ENCODE data around the gene TRERF1.
A peak's percentile ranks its signal among the peaks of the same experiment; 100 is the strongest.

Gene TRERF1

DNA sequence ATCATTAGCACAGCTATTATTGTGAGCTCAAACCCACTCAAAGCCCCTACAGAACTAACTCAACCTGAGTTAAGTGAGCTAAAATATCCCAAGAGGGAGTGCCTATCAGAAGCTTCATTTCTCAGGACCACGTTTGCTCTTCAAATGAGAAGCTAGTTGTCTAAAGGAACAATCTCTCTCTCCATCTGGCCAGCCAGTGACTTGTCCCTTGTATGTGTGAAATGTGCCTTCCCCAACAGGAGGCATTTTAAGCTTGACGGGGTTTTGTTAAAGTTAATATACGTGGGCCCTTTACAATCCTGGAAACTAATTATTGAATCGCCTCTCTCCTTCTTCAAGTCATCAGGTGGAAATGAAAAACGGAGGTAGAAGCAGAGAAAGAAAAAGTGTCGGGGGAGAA is 62.0 kb downstream of the TRERF1 start:
- H4K20me1 ChIP-seq (ENCODE audit: insufficient read depth, low read length), result no peaks in the 10 kb centered on the region
- H3K4me3 ChIP-seq (ENCODE audit: low read length), result no peak overlapping the region
- H2AFZ ChIP-seq (ENCODE audit: low read length), result no peak overlapping the region
- H3K4me2 ChIP-seq (ENCODE audit: low read depth, low read length), result no peak overlapping the region
- H3K9ac ChIP-seq (ENCODE audit: low read length), result no peak overlapping the region
- H3K36me3 ChIP-seq (replicated peaks; ENCODE audit: insufficient read depth, low read length), result no peaks in the 10 kb centered on the region
- H3K27me3 ChIP-seq (replicated peaks; ENCODE audit: insufficient read depth, low read length), result no peaks in the 10 kb centered on the region
- peaks cover 7% of the 10 kb centered on the region for H3F3A ChIP-seq (ENCODE audit: insufficient read depth, low read length)
- TF ChIP-seq EZH2phosphoT487 (IDR thresholded peaks at IDR 0.05; ENCODE audit: low read length), result no peak
- TF ChIP-seq EZH2 (optimal IDR thresholded peaks at IDR 0.05; ENCODE audit: low read depth, low read length), result no peak
- no peak for DNase-seq
- peaks cover 51% of the 10 kb centered on the region for H3K79me2 ChIP-seq (ENCODE audit: low read length)
- no peak overlapping the region for H3K27ac ChIP-seq (ENCODE audit: low read length)
- no peaks in the 10 kb centered on the region for H3K9me3 ChIP-seq (replicated peaks; ENCODE audit: insufficient read depth, low read length)
- H3K4me1 ChIP-seq (ENCODE audit: low read length), result peaks cover 17% of the 10 kb centered on the region; the same call in 1 of the 2 replicates
- H3K9me2 ChIP-seq (replicated peaks; ENCODE audit: insufficient read depth, low read length), result no peaks in the 10 kb centered on the region

DNA sequence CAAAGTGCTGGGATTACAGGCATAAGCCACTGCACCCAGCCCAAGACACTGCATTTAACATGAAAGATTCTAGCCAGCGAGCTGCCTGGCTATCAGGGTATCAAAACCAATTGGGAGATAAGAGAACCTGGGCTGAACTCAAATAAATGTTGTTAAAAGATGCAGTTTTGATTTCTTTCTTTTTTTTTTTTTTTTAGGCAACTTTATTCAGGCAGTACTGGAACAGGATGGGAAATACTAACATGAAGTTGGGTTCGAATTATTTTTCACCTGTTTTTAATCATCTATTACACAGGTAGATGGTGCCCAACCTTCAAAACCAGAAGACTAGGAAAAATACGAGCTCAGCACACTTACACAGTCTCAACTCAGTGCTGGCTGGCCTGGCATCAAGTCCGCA is 63.7 kb downstream of the TRERF1 start:
- Histone ChIP-seq H3K79me2 (ENCODE audit: low read length) (peaks cover 51% of the 10 kb centered on the region), H3K36me3 (replicated peaks; ENCODE audit: insufficient read depth, low read length) (no peaks in the 10 kb centered on the region), H3K9me2 (replicated peaks; ENCODE audit: insufficient read depth, low read length) (no peaks in the 10 kb centered on the region), H3K9me3 (replicated peaks; ENCODE audit: insufficient read depth, low read length) (no peaks in the 10 kb centered on the region), H4K20me1 (ENCODE audit: insufficient read depth, low read length) (no peaks in the 10 kb centered on the region), H3K27me3 (replicated peaks; ENCODE audit: insufficient read depth, low read length) (no peaks in the 10 kb centered on the region), H3K9ac (ENCODE audit: low read length) (no peak overlapping the region), H3K4me1 (ENCODE audit: low read length) (peaks cover 17% of the 10 kb centered on the region; the same call in 1 of the 2 replicates), H3K27ac (ENCODE audit: low read length) (no peak overlapping the region), H2AFZ (ENCODE audit: low read length) (no peak overlapping the region), H3F3A (ENCODE audit: insufficient read depth, low read length) (peaks cover 7% of the 10 kb centered on the region), H3K4me3 (ENCODE audit: low read length) (no peak overlapping the region), H3K4me2 (ENCODE audit: low read depth, low read length) (no peak overlapping the region)
- TF ChIP-seq EZH2phosphoT487 (IDR thresholded peaks at IDR 0.05; ENCODE audit: low read length) (no peak), EZH2 (optimal IDR thresholded peaks at IDR 0.05; ENCODE audit: low read depth, low read length) (no peak)
- TF ChIP-seq, protein P1, sequence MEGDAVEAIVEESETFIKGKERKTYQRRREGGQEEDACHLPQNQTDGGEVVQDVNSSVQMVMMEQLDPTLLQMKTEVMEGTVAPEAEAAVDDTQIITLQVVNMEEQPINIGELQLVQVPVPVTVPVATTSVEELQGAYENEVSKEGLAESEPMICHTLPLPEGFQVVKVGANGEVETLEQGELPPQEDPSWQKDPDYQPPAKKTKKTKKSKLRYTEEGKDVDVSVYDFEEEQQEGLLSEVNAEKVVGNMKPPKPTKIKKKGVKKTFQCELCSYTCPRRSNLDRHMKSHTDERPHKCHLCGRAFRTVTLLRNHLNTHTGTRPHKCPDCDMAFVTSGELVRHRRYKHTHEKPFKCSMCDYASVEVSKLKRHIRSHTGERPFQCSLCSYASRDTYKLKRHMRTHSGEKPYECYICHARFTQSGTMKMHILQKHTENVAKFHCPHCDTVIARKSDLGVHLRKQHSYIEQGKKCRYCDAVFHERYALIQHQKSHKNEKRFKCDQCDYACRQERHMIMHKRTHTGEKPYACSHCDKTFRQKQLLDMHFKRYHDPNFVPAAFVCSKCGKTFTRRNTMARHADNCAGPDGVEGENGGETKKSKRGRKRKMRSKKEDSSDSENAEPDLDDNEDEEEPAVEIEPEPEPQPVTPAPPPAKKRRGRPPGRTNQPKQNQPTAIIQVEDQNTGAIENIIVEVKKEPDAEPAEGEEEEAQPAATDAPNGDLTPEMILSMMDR (IDR thresholded peaks at IDR 0.05; ENCODE audit: low read length), result no peak
- DNase-seq, result no peak

- Histone ChIP-seq H3K9ac (ENCODE audit: low read length) (no peak overlapping the region), H3K27ac (ENCODE audit: low read length) (no peak overlapping the region), H3K4me1 (ENCODE audit: low read length) (peaks cover 17% of the 10 kb centered on the region; the same call in 1 of the 2 replicates), H3K4me3 (ENCODE audit: low read length) (no peak overlapping the region), H3K79me2 (ENCODE audit: low read length) (peaks cover 44% of the 10 kb centered on the region), H3K36me3 (replicated peaks; ENCODE audit: insufficient read depth, low read length) (no peaks in the 10 kb centered on the region), H3F3A (ENCODE audit: insufficient read depth, low read length) (peaks cover 7% of the 10 kb centered on the region), H3K9me2 (replicated peaks; ENCODE audit: insufficient read depth, low read length) (no peaks in the 10 kb centered on the region), H3K9me3 (replicated peaks; ENCODE audit: insufficient read depth, low read length) (no peaks in the 10 kb centered on the region), H3K4me2 (ENCODE audit: low read depth, low read length) (no peak overlapping the region), H2AFZ (ENCODE audit: low read length) (no peak overlapping the region), H4K20me1 (ENCODE audit: insufficient read depth, low read length) (no peaks in the 10 kb centered on the region), H3K27me3 (replicated peaks; ENCODE audit: insufficient read depth, low read length) (no peaks in the 10 kb centered on the region)
- TF ChIP-seq EZH2 (optimal IDR thresholded peaks at IDR 0.05; ENCODE audit: low read depth, low read length), result no peak
- TF ChIP-seq, protein P1 (IDR thresholded peaks at IDR 0.05; ENCODE audit: low read length), result no peak
- TF ChIP-seq EZH2phosphoT487 (IDR thresholded peaks at IDR 0.05; ENCODE audit: low read length), result no peak
- DNase-seq, result no peak
These were observed 64.4 kb downstream of the TRERF1 start for GRCh38 chr6:42387336-42387735.

DNA sequence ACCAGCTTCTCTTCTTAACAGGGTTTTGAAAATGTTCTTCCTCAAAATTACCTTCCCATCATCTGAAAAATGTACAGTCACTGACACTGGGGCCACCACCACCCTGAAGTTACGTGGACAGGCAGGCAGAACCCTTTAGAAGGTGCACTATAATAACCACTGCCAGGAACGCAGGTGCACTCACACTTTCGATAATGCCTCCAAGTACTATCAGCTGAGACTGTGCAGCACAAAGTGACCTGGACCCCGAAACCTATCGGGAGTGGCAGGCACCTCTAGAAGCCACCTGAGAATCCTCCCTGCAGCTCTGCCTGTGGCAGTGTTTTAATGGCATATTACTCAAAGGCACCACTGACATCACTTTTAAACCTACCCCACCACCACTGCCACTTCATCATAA is 66.4 kb downstream of the TRERF1 start:
- DNase-seq, result peak; percentile 83
- peaks cover 26% of the 10 kb centered on the region for H3K79me2 ChIP-seq (ENCODE audit: low read length)
- H3K27me3 ChIP-seq (replicated peaks; ENCODE audit: insufficient read depth, low read length), result no peaks in the 10 kb centered on the region

More for the DNA sequence above, 66.4 kb downstream of the TRERF1 start:
- H3K9me3 ChIP-seq (replicated peaks; ENCODE audit: insufficient read depth, low read length), result no peaks in the 10 kb centered on the region
- H3K4me3 ChIP-seq (ENCODE audit: low read length), result no peak overlapping the region
- H3K9ac ChIP-seq (ENCODE audit: low read length), result no peak overlapping the region
- peak overlapping the region; percentile 27; the same call in 1 of the 2 replicates for H3K4me2 ChIP-seq (ENCODE audit: low read depth, low read length)
- TF ChIP-seq, protein P1 (IDR thresholded peaks at IDR 0.05; ENCODE audit: low read length), result no peak
- TF ChIP-seq EZH2 (optimal IDR thresholded peaks at IDR 0.05; ENCODE audit: low read depth, low read length) (no peak), EZH2phosphoT487 (IDR thresholded peaks at IDR 0.05; ENCODE audit: low read length) (no peak)
- H3K4me1 ChIP-seq (ENCODE audit: low read length), result peaks cover 23% of the 10 kb centered on the region; the same call in 1 of the 2 replicates
- no peaks in the 10 kb centered on the region for H4K20me1 ChIP-seq (ENCODE audit: insufficient read depth, low read length)
- no peaks in the 10 kb centered on the region for H3K36me3 ChIP-seq (replicated peaks; ENCODE audit: insufficient read depth, low read length)
- peaks cover 7% of the 10 kb centered on the region for H3F3A ChIP-seq (ENCODE audit: insufficient read depth, low read length)
- peak overlapping the region; percentile 36; the same call in 1 of the 2 replicates for H3K27ac ChIP-seq (ENCODE audit: low read length)
- no peak overlapping the region for H2AFZ ChIP-seq (ENCODE audit: low read length)
- no peaks in the 10 kb centered on the region for H3K9me2 ChIP-seq (replicated peaks; ENCODE audit: insufficient read depth, low read length)

All from MM.1S (cell line).